ENCODE results near the gene METTL27. TPM values are rescaled to one million over a fixed set of nuclear protein-coding genes. Genes with fewer than 3 reads are reported as not detected.
A peak's percentile ranks its signal among the peaks of the same experiment; 100 is the strongest.

The METTL27 gene
- total and polyA plus RNA-seq, 2 experiments from 2014 or later: 10.1 to 11.0 TPM

GRCh38 chr7:73852500-73852899, 10.2 kb upstream of the METTL27 start:
- Histone ChIP-seq H3K4me1 (ENCODE audit: insufficient read depth) (no peaks in the 10 kb centered on the region; the same call in 1 of the 2 replicates), H3K27me3 (ENCODE audit: insufficient read depth) (no peaks in the 10 kb centered on the region), H4K20me1 (replicated peaks; ENCODE audit: insufficient read depth) (no peaks in the 10 kb centered on the region), H3K27ac (ENCODE audit: low read depth) (no peak overlapping the region), H3K4me2 (no peak overlapping the region), H2AFZ (0 out of 2 replicates have a peak overlapping the region, but pooled peaks have one; percentile 56), H3K36me3 (ENCODE audit: insufficient read depth) (no peaks in the 10 kb centered on the region), H3K79me2 (replicated peaks; ENCODE audit: insufficient read depth) (no peaks in the 10 kb centered on the region), H3K9me2 (ENCODE audit: insufficient read depth) (no peaks in the 10 kb centered on the region), H3F3A (replicated peaks; ENCODE audit: low read depth) (no peaks in the 10 kb centered on the region), H3K4me3 (no peak overlapping the region)
- no peak for ATAC-seq
- peaks cover 5% of the 10 kb centered on the region for H3K27me3 Mint-ChIP-seq (ENCODE audit: insufficient read depth, low read depth, poor library complexity)
- H3K4me1 Mint-ChIP-seq: no peaks in the 10 kb centered on the region; the same call in 2 of the 3 replicates
- H3K9me3 Mint-ChIP-seq: peaks cover 15% of the 10 kb centered on the region
- no peak overlapping the region for H3K4me3 Mint-ChIP-seq
- peak in 1 of 2 experiments; percentile 30; a peak in 1 of 4 replicates for TF ChIP-seq CTCF (conservative IDR thresholded peaks at IDR 0.05; ENCODE audit: low read depth in 2 of 2)
- no peak for TF ChIP-seq EZH2 (IDR thresholded peaks at IDR 0.05; ENCODE audit: low read depth, unreplicated experiment)
- no peak overlapping the region for H3K27ac Mint-ChIP-seq
- no peak for DNase-seq (ENCODE audit: low spot score)
- peaks cover 3% of the 10 kb centered on the region; the same call in 2 of the 3 replicates for H3K36me3 Mint-ChIP-seq (ENCODE audit: low read depth)

DNA sequence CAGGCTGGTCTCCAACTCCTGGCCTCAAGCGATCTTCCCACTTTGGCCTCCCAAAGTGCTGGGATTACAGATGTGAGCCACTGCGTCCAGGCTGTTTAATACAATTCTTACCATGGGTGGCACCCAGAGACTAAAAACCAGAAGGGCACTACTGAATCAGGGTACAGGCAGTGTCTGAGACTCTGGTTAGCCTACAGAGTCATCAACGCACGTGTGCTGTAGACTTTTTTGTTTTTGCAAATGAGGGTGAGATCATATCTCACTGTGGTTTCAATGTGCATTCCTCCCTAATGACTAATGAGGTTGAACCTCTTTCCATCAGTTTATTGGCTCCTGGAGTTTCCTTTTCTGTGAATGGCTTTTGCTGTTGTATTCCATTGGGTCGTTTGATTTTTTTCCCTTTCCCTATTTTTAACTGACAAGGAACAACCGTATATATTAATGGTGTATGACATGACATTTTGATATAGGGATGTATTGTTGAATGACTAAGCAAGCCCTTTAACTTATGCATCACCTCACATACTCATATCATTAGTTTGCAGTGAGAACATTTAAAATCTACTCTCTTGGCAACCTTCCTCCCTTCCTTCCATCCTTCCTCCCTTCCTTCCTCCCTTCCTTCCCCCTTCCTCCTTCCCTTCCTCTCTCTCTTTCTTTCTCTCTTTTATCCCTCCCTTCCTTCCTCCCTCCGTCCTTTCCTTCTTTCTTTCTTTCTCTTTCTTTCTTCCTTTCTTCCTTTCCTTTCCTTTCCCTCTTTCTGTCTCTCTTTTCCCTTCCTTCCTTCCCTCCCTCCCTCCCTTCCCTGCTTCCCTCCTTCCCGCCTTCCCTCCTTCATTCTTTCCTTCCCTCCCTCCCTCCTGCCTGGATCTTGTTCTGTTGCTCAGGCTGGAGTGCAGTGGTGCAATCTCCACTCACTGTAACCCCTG, 9.4 kb upstream of the METTL27 start:
- H3K4me1 ChIP-seq (ENCODE audit: insufficient read depth): no peaks in the 10 kb centered on the region; the same call in 1 of the 2 replicates
- DNase-seq (ENCODE audit: low spot score) (no peak), ATAC-seq (no peak)
- Mint-ChIP-seq H3K36me3 (ENCODE audit: low read depth) (peaks cover 3% of the 10 kb centered on the region; the same call in 2 of the 3 replicates), H3K4me1 (no peaks in the 10 kb centered on the region; the same call in 2 of the 3 replicates), H3K4me3 (no peak overlapping the region), H3K27ac (no peak overlapping the region), H3K9me3 (peaks cover 15% of the 10 kb centered on the region), H3K27me3 (ENCODE audit: insufficient read depth, low read depth, poor library complexity) (peaks cover 3% of the 10 kb centered on the region)
- H3K9me2 ChIP-seq (ENCODE audit: insufficient read depth): no peaks in the 10 kb centered on the region
- H3F3A ChIP-seq (replicated peaks; ENCODE audit: low read depth): no peaks in the 10 kb centered on the region
- no peaks in the 10 kb centered on the region for H3K36me3 ChIP-seq (ENCODE audit: insufficient read depth)
- no peaks in the 10 kb centered on the region for H3K27me3 ChIP-seq (ENCODE audit: insufficient read depth)
- H3K4me3 ChIP-seq: no peak overlapping the region
- H3K79me2 ChIP-seq (replicated peaks; ENCODE audit: insufficient read depth): no peaks in the 10 kb centered on the region
- no peaks in the 10 kb centered on the region for H4K20me1 ChIP-seq (replicated peaks; ENCODE audit: insufficient read depth)
- H2AFZ ChIP-seq: no peak overlapping the region
- H3K27ac ChIP-seq (ENCODE audit: low read depth): no peak overlapping the region
- no peak overlapping the region for H3K4me2 ChIP-seq
- no peak for TF ChIP-seq STAT1 (IDR thresholded peaks at IDR 0.05; ENCODE audit: unreplicated experiment)
- TF ChIP-seq, protein P1, sequence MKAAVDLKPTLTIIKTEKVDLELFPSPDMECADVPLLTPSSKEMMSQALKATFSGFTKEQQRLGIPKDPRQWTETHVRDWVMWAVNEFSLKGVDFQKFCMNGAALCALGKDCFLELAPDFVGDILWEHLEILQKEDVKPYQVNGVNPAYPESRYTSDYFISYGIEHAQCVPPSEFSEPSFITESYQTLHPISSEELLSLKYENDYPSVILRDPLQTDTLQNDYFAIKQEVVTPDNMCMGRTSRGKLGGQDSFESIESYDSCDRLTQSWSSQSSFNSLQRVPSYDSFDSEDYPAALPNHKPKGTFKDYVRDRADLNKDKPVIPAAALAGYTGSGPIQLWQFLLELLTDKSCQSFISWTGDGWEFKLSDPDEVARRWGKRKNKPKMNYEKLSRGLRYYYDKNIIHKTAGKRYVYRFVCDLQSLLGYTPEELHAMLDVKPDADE (IDR thresholded peaks at IDR 0.05): no peak
- TF ChIP-seq EZH2 (IDR thresholded peaks at IDR 0.05; ENCODE audit: low read depth, unreplicated experiment): no peak
- TF ChIP-seq POLR2AphosphoS5 (IDR thresholded peaks at IDR 0.05; ENCODE audit: low read depth): no peak
- no peak for TF ChIP-seq EZH2phosphoT487 (IDR thresholded peaks at IDR 0.05; ENCODE audit: unreplicated experiment)
- TF ChIP-seq ZNF331 (CRISPR knock-in tag; IDR thresholded peaks at IDR 0.05; ENCODE audit: low read depth): no peak
- TF ChIP-seq CREB1 (CRISPR knock-in tag; IDR thresholded peaks at IDR 0.05; ENCODE audit: low read depth): no peak
- no peak for TF ChIP-seq ZNF462 (CRISPR knock-in tag; IDR thresholded peaks at IDR 0.05)
